Hematopoietic multipotent progenitor cell treated with erythropoietin and hydrocortisone succinate and interleukin-3 and kit ligand, for 15 days (in vitro differentiated cells): ENCODE results near the gene APMAP.

ENCODE experiments used
- DNase-seq: peaks from one replicate; pipeline ENCODE4 v3.0.0-alpha.2; 2015; ENCODE audit warnings: low spot score

The APMAP gene

GRCh38 chr20:24965065-24965919 is 27.3 kb downstream of the APMAP start:
- DNase-seq: no peak

- DNase-seq: no peak
Observed at GRCh38 chr20:24964506-24964840, 28.1 kb downstream of the APMAP start.

GRCh38 chr20:24963672-24964505 is 28.7 kb downstream of the APMAP start:
- no peak for DNase-seq

GRCh38 chr20:24962510-24962909 is 30.0 kb downstream of the APMAP start:
- DNase-seq: no peak

GRCh38 chr20:24962182-24962492 is 30.4 kb downstream of the APMAP start:
- DNase-seq: no peak

- DNase-seq: no peak
Observed at GRCh38 chr20:24961384-24962181, 31.0 kb downstream of the APMAP start.

GRCh38 chr20:24960861-24961260 is 31.7 kb downstream of the APMAP start:
- DNase-seq: no peak

- DNase-seq: no peak
Observed at GRCh38 chr20:24960302-24960801, 32.2 kb downstream of the APMAP start.

- no peak for DNase-seq
Observed at GRCh38 chr20:24959591-24960301, 32.8 kb downstream of the APMAP start.

GRCh38 chr20:24958506-24959385 is 33.8 kb downstream of the APMAP start:
- DNase-seq: no peak

GRCh38 chr20:24957326-24958016 is 35.1 kb downstream of the APMAP start:
- DNase-seq: no peak

GRCh38 chr20:24956001-24956841 is 36.3 kb downstream of the APMAP start:
- no peak for DNase-seq

GRCh38 chr20:24955045-24955444 is 37.5 kb downstream of the APMAP start:
- DNase-seq: no peak

GRCh38 chr20:24954566-24954965 is 38.0 kb downstream of the APMAP start:
- no peak for DNase-seq

- no peak for DNase-seq
Observed at GRCh38 chr20:24954151-24954550, 38.4 kb downstream of the APMAP start.

GRCh38 chr20:24953621-24954133 is 38.9 kb downstream of the APMAP start:
- no peak for DNase-seq

- DNase-seq: no peak
Observed at GRCh38 chr20:24953209-24953575, 39.4 kb downstream of the APMAP start.

- DNase-seq: no peak
Observed at GRCh38 chr20:24952376-24953208, 40.0 kb downstream of the APMAP start.
